PFSK-1 (cell line): ENCODE results near the gene NFIB.
A peak's percentile ranks its signal among the peaks of the same experiment; 100 is the strongest.

Experiments used
- FOXP2 ChIP-seq: optimal IDR thresholded peaks from 2 replicates; pipeline ENCODE3; 2011; ENCODE audit warnings: borderline replicate concordance, control low read depth, inconsistent platforms; ENCODE audit not compliant: insufficient read depth; ENCODE audit errors: extremely low read length, extremely low read depth
- POLR2AphosphoS5 ChIP-seq: IDR thresholded peaks from 2 replicates; pipeline ENCODE4 v1.6.1; 2012; ENCODE audit warnings: low read depth, mild to moderate bottlenecking, control low read depth, low read length, moderate library complexity
- SIN3A ChIP-seq: IDR thresholded peaks from 2 replicates; pipeline ENCODE4 v1.6.1; 2012; ENCODE audit warnings: mild to moderate bottlenecking, low read length, moderate library complexity, borderline replicate concordance; ENCODE audit not compliant: insufficient read depth
- TAF1 ChIP-seq: IDR thresholded peaks from 2 replicates; pipeline ENCODE4 v1.6.1; 2012; ENCODE audit warnings: low read length, control low read depth, borderline replicate concordance; ENCODE audit not compliant: insufficient read depth
- TF ChIP-seq, protein P1 (sequence below), 2 experiments: IDR thresholded peaks; 2 replicates each; pipeline versions ENCODE4 v1.6.1 to v1.8.0; 2011 to 2012; ENCODE audit warnings: low read depth in 2 of 2, low read length in 2 of 2, control low read depth in 1 of 2, inconsistent platforms in 1 of 2, mild to moderate bottlenecking in 1 of 2, moderate library complexity in 1 of 2; ENCODE audit not compliant: insufficient read depth in 1 of 2

The NFIB gene

DNA sequence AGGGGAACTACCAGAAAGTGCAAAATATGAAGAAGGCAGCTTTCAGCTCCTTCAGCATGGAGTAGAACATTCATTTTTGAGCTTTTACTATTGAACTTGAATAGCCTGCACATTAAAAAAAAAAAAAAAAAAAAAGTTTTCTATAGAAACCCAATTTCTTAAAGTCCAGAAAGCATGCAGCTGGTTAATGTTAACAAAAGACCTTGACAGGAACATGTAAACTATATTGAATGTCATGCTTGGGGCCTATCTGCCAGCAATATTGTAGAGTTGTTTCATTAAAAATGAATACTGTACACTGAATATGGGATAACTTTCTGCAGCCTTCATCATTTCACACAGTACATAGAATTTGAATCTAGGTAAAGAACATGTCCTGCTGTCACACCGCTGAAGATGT, 230.6 kb downstream of the NFIB start:
- TF ChIP-seq SIN3A (no peak), POLR2AphosphoS5 (no peak), TAF1 (no peak), FOXP2 (no peak)
- TF ChIP-seq, protein P1, sequence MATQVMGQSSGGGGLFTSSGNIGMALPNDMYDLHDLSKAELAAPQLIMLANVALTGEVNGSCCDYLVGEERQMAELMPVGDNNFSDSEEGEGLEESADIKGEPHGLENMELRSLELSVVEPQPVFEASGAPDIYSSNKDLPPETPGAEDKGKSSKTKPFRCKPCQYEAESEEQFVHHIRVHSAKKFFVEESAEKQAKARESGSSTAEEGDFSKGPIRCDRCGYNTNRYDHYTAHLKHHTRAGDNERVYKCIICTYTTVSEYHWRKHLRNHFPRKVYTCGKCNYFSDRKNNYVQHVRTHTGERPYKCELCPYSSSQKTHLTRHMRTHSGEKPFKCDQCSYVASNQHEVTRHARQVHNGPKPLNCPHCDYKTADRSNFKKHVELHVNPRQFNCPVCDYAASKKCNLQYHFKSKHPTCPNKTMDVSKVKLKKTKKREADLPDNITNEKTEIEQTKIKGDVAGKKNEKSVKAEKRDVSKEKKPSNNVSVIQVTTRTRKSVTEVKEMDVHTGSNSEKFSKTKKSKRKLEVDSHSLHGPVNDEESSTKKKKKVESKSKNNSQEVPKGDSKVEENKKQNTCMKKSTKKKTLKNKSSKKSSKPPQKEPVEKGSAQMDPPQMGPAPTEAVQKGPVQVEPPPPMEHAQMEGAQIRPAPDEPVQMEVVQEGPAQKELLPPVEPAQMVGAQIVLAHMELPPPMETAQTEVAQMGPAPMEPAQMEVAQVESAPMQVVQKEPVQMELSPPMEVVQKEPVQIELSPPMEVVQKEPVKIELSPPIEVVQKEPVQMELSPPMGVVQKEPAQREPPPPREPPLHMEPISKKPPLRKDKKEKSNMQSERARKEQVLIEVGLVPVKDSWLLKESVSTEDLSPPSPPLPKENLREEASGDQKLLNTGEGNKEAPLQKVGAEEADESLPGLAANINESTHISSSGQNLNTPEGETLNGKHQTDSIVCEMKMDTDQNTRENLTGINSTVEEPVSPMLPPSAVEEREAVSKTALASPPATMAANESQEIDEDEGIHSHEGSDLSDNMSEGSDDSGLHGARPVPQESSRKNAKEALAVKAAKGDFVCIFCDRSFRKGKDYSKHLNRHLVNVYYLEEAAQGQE (IDR thresholded peaks at IDR 0.05; ENCODE audit: insufficient read depth in 1 of 2, low read depth in 2 of 2, low read length in 2 of 2) = no peak

DNA sequence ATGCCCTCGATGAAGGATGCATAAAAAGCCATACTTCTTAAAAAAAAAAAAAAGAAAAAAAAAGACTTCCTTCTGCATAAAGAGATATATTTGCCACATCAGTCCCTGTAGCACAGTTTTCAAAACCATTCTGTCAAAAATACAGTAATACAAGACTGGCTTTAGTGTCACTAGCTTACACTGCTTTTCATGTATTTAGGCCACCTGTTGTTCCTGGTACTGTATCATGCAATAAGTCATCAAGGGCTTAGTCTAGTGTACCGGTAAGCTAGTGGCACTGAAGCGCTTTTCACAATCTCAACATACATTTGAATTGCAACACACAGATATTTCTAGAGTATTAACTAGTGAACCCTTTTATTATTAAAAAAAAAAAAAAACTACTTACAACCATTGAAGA, 231.2 kb downstream of the NFIB start:
- TF ChIP-seq POLR2AphosphoS5 (no peak), SIN3A (no peak), FOXP2 (no peak)
- TF ChIP-seq, protein P1 (IDR thresholded peaks at IDR 0.05; ENCODE audit: insufficient read depth in 1 of 2, low read depth in 2 of 2, low read length in 2 of 2) = no peak

DNA sequence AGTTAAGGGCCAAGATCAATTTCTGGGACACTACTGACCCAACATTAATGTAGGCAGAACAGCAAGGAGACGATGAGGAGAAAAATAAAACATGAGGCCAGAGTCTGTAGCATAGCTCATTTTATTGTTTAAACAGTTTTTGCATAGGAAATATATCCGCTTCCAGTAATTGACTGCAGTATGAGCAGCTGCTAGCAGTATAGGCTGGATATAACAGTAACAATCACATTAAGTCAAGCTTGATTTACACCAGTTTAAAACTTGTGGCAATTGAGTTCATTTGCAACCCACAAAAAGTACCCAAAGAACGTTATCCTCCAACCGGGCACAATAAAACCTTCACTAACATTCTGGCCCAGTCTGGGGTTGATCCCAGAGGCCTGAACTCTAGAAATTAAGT, 232.2 kb downstream of the NFIB start:
- TF ChIP-seq SIN3A (no peak), POLR2AphosphoS5 (no peak), TAF1 (no peak), FOXP2 (no peak)
- TF ChIP-seq, protein P1 (IDR thresholded peaks at IDR 0.05; ENCODE audit: insufficient read depth in 1 of 2, low read depth in 2 of 2, low read length in 2 of 2) = no peak

DNA sequence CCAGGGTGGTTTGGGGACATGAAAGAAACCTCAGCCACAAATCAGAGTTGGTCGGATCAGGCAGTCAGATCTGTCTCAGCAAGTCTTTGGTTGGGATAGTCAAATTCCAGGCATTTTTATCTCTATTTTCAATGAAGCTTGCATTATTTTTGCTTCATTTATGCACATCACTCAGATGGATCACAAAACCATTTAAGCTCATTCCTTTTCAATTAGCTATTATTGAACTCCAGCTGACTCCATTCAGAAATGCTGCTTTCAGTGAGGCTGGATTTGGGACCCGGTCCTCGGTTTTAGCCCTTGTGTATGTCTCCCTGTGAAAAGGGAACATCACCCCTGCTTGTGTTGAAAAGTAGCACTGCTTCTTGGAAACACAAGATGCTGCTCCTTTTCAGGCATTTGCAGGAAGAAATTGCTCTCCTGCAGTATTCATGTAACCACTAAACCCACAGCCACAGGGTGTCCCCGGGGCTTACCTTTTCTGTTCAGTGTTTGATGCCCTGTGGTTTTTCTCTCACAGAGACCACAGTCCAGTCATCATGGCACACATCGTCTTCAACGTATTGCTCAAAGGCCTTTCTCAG, 232.9 kb downstream of the NFIB start:
- TF ChIP-seq SIN3A = no peak
- TF ChIP-seq, protein P1 (IDR thresholded peaks at IDR 0.05; ENCODE audit: insufficient read depth in 1 of 2, low read depth in 2 of 2, low read length in 2 of 2) = no peak
- no peak for TF ChIP-seq FOXP2
- TF ChIP-seq POLR2AphosphoS5 = no peak
- no peak for TF ChIP-seq TAF1

- TF ChIP-seq TAF1 (no peak), SIN3A (no peak), POLR2AphosphoS5 (peak; percentile 18; the same call in 1 of the 2 replicates), FOXP2 (no peak)
- TF ChIP-seq, protein P1 (IDR thresholded peaks at IDR 0.05; ENCODE audit: insufficient read depth in 1 of 2, low read depth in 2 of 2, low read length in 2 of 2) = no peak
These were observed 234.5 kb downstream of the NFIB start for GRCh38 chr9:14079440-14079839.
